ENCODE data around the gene CA10.

Gene CA10

GRCh38 chr17:51720439-51720838 lies 438.1 kb downstream of the CA10 start:
- H3K4me2 ChIP-seq (ENCODE audit: low read depth, low read length, poor library complexity, severe bottlenecking) = no peak overlapping the region
- TF ChIP-seq CTCF (IDR thresholded peaks at IDR 0.05; ENCODE audit: insufficient read depth, low read length, poor library complexity, severe bottlenecking) (no peak), EZH2phosphoT487 (conservative IDR thresholded peaks at IDR 0.05; ENCODE audit: low read length) (no peak)
- no peak overlapping the region for H2AFZ ChIP-seq (ENCODE audit: low read depth, low read length, severe bottlenecking)
- H3K9me3 ChIP-seq (ENCODE audit: insufficient read depth, low read length) = no peaks in the 10 kb centered on the region
- no peaks in the 10 kb centered on the region for H3K27me3 ChIP-seq (ENCODE audit: low read length)
- H3K27ac ChIP-seq (ENCODE audit: low read depth, low read length) = no peak overlapping the region
- H3F3A ChIP-seq (ENCODE audit: insufficient read depth) = no peaks in the 10 kb centered on the region
- no peaks in the 10 kb centered on the region for H4K20me1 ChIP-seq (ENCODE audit: low read depth, low read length)
- no peaks in the 10 kb centered on the region for H3K36me3 ChIP-seq (ENCODE audit: low read length)
- H3K9me2 ChIP-seq (replicated peaks; ENCODE audit: insufficient read depth, low read length) = no peaks in the 10 kb centered on the region
- H3K9ac ChIP-seq (ENCODE audit: low read length) = no peak overlapping the region
- H3K4me3 ChIP-seq (ENCODE audit: insufficient read depth, low read length, poor library complexity, severe bottlenecking) = no peak overlapping the region
- no peaks in the 10 kb centered on the region for H3K79me2 ChIP-seq (ENCODE audit: insufficient read depth, low read length)

GRCh38 chr17:51718983-51719382 lies 439.5 kb downstream of the CA10 start:
- H3K27me3 ChIP-seq (ENCODE audit: low read length) = no peaks in the 10 kb centered on the region
- no peaks in the 10 kb centered on the region for H3K79me2 ChIP-seq (ENCODE audit: insufficient read depth, low read length)
- no peak overlapping the region for H3K4me3 ChIP-seq (ENCODE audit: insufficient read depth, low read length, poor library complexity, severe bottlenecking)
- H3K9me2 ChIP-seq (replicated peaks; ENCODE audit: insufficient read depth, low read length) = no peaks in the 10 kb centered on the region
- H3K4me2 ChIP-seq (ENCODE audit: low read depth, low read length, poor library complexity, severe bottlenecking) = no peak overlapping the region
- no peak overlapping the region for H3K9ac ChIP-seq (ENCODE audit: low read length)
- no peak overlapping the region for H2AFZ ChIP-seq (ENCODE audit: low read depth, low read length, severe bottlenecking)
- H3F3A ChIP-seq (ENCODE audit: insufficient read depth) = no peaks in the 10 kb centered on the region
- TF ChIP-seq EZH2phosphoT487 (conservative IDR thresholded peaks at IDR 0.05; ENCODE audit: low read length) (no peak), CTCF (IDR thresholded peaks at IDR 0.05; ENCODE audit: insufficient read depth, low read length, poor library complexity, severe bottlenecking) (no peak)
- no peak overlapping the region for H3K27ac ChIP-seq (ENCODE audit: low read depth, low read length)
- no peaks in the 10 kb centered on the region for H3K36me3 ChIP-seq (ENCODE audit: low read length)
- no peaks in the 10 kb centered on the region for H4K20me1 ChIP-seq (ENCODE audit: low read depth, low read length)
- no peaks in the 10 kb centered on the region for H3K9me3 ChIP-seq (ENCODE audit: insufficient read depth, low read length)

GRCh38 chr17:51711581-51711980 lies 446.9 kb downstream of the CA10 start:
- Histone ChIP-seq H3F3A (ENCODE audit: insufficient read depth) (no peaks in the 10 kb centered on the region), H2AFZ (ENCODE audit: low read depth, low read length, severe bottlenecking) (no peak overlapping the region), H3K27me3 (ENCODE audit: low read length) (no peaks in the 10 kb centered on the region), H4K20me1 (ENCODE audit: low read depth, low read length) (no peaks in the 10 kb centered on the region), H3K9me2 (replicated peaks; ENCODE audit: insufficient read depth, low read length) (no peaks in the 10 kb centered on the region), H3K27ac (ENCODE audit: low read depth, low read length) (no peak overlapping the region), H3K36me3 (ENCODE audit: low read length) (no peaks in the 10 kb centered on the region), H3K4me2 (ENCODE audit: low read depth, low read length, poor library complexity, severe bottlenecking) (no peak overlapping the region), H3K9ac (ENCODE audit: low read length) (no peak overlapping the region), H3K4me3 (ENCODE audit: insufficient read depth, low read length, poor library complexity, severe bottlenecking) (no peak overlapping the region), H3K9me3 (ENCODE audit: insufficient read depth, low read length) (no peaks in the 10 kb centered on the region), H3K79me2 (ENCODE audit: insufficient read depth, low read length) (no peaks in the 10 kb centered on the region)
- TF ChIP-seq EZH2phosphoT487 (conservative IDR thresholded peaks at IDR 0.05; ENCODE audit: low read length) (no peak), CTCF (IDR thresholded peaks at IDR 0.05; ENCODE audit: insufficient read depth, low read length, poor library complexity, severe bottlenecking) (no peak)

GRCh38 chr17:51710634-51710979 lies 447.9 kb downstream of the CA10 start:
- no peak overlapping the region for H3K27ac ChIP-seq (ENCODE audit: low read depth, low read length)
- no peak overlapping the region for H3K4me2 ChIP-seq (ENCODE audit: low read depth, low read length, poor library complexity, severe bottlenecking)
- no peaks in the 10 kb centered on the region for H3K27me3 ChIP-seq (ENCODE audit: low read length)
- H3K9ac ChIP-seq (ENCODE audit: low read length) = no peak overlapping the region
- TF ChIP-seq CTCF (IDR thresholded peaks at IDR 0.05; ENCODE audit: insufficient read depth, low read length, poor library complexity, severe bottlenecking) (no peak), EZH2phosphoT487 (conservative IDR thresholded peaks at IDR 0.05; ENCODE audit: low read length) (no peak)
- no peaks in the 10 kb centered on the region for H3K9me2 ChIP-seq (replicated peaks; ENCODE audit: insufficient read depth, low read length)
- no peaks in the 10 kb centered on the region for H3K36me3 ChIP-seq (ENCODE audit: low read length)
- H3K9me3 ChIP-seq (ENCODE audit: insufficient read depth, low read length) = no peaks in the 10 kb centered on the region
- H4K20me1 ChIP-seq (ENCODE audit: low read depth, low read length) = no peaks in the 10 kb centered on the region
- no peak overlapping the region for H3K4me3 ChIP-seq (ENCODE audit: insufficient read depth, low read length, poor library complexity, severe bottlenecking)
- H3F3A ChIP-seq (ENCODE audit: insufficient read depth) = no peaks in the 10 kb centered on the region
- no peaks in the 10 kb centered on the region for H3K79me2 ChIP-seq (ENCODE audit: insufficient read depth, low read length)
- no peak overlapping the region for H2AFZ ChIP-seq (ENCODE audit: low read depth, low read length, severe bottlenecking)

All from SU-DHL-6 (cell line).